ENCODE data around the gene ACSBG1.

Gene ACSBG1

DNA sequence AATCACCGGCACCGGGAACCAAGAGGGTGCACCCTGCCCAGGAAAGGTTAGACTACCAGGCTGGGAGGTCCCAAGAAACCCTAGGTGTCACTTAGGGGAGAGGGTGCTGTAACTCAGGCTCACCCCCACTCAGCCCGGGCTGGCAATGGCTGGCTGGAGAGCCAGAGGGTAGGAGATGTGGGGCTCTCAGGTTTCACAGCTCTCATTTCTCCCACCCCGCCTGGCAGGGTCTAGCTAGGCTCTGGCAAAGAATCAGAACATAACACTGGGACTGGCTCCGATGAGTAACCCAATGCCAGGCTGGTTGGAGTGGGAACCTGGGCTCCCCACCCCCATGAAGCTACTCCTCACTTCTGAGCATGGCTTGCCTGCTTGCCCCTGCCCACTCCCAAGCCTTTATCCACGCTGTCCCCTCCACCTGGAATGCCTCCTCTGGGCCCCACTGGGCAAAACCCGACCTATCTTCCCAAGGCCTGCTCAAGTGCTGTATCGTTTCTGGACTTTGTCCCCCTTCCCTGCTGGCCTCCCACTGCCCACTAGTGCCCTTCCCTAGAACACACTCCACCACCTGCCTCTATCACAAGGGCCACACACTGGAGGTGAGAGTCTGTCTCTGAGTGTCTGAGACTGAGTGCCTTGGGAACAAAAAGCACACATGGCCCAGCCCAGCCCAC lies 105.2 kb downstream of the ACSBG1 start:
- DNase-seq, result no peak

DNA sequence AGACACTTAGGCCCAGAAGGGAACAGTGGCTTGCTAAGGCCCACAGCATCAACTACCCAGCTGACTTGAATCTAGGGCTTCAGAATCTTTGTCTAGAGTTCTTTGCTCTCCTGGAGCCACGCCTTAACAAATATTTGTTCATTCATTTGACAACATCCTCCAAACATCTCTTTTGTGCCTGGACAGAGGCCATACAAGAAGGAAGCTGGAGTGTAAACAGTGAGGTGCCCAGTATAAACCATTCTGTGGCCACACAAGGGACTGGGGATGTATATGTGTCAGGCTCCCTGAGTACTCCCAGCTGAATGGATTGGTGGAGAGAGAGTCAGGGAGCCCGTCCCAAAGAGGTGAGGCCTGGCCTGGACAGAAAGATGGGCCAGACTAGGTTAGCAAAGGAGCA lies 106.5 kb downstream of the ACSBG1 start:
- DNase-seq, result no peak

DNA sequence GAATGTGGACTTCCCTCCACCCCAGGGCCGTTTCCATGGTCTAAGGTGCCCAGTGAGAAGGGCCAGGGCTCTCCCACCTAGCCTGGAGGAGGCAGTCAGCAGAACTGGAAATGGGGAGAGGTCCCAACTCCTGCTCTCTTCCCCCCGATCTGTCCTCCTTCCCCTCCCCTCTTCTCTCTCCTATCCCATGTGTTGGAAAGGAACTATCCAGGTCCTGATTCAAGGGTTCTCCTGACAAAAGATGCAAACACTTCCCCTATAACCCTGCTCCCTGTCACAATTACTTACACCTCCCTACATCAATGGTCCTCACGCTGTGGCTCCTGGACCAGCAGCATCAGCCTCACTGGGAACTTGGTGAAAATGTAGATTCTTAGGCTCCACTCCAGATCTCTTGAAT lies 109.1 kb downstream of the ACSBG1 start:
- no peak for DNase-seq

DNA sequence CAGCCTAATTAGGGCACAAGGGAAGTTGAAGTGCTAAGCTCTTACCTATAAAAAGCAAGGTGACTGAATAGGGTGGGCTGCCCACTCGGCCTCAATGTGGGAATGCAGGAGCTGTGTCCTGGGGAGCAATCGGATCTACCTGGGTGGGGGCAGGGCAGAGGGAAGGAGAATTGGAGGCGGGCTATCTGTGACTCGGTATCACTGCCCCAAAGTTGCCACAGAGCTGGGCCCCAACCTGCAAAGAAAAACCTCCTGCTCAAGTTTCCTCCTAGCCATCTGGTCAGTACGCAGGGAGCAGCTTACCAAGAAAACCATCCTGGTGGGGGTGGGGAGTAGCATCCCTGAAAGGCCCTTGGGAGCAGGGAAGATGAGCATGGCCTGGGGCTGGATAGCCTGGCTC lies 113.8 kb downstream of the ACSBG1 start:
- no peak for DNase-seq

Data from OCI-M1 (cell line).